Hepatocyte (in vitro differentiated cells): ENCODE data around the gene PARD3B.

Experiments used
- EZH2 ChIP-seq: fragments of 200-600 bp; sonication (generic); IDR thresholded peaks from 2 replicates; pipeline ENCODE4 v1.6.1; 2016; ENCODE audit warnings: antibody characterized with exemption, mild to moderate bottlenecking, borderline replicate concordance
- EZH2phosphoT487 ChIP-seq: fragments of 200-600 bp; sonication (generic); IDR thresholded peaks from one replicate; pipeline ENCODE4 v1.6.1; 2018; ENCODE audit warnings: antibody characterized with exemption, mild to moderate bottlenecking, low read depth, moderate library complexity; ENCODE audit not compliant: unreplicated experiment, severe bottlenecking
- TF ChIP-seq, protein P1 (sequence below): fragments of 200-600 bp; sonication (generic); IDR thresholded peaks from 2 replicates; pipeline ENCODE4 v1.5.1; 2016; ENCODE audit warnings: antibody characterized with exemption, mild to moderate bottlenecking; ENCODE audit not compliant: poor library complexity

DNA sequence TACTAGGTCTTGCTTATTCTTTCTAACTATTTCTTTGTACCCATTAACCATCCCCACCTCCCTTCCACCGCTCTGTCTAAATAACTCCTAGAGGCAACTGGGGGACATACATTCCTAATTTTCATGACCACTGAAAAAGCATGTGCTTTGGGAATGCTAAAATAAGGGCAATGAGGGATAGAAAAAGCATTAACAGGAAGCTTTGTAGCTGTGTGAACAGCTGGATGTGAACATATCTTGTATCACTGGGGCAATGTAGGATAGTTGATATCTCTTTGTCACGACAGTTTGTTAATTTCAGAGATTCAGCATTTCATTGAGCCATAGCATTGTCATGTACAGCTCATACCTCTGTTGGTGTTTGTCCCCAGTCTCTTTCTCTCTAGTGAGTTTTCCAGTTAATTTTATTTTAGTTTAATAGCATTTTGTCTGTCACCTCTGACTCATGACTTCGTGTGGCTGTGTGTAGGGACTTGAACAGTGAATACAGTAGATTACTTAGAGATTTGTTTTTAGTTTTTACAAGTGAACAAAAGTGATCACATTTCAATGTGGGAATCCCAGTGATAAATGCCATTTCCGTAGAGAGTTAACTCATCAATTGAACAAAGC lies 906.7 kb downstream of the PARD3B start:
- TF ChIP-seq, protein P1, sequence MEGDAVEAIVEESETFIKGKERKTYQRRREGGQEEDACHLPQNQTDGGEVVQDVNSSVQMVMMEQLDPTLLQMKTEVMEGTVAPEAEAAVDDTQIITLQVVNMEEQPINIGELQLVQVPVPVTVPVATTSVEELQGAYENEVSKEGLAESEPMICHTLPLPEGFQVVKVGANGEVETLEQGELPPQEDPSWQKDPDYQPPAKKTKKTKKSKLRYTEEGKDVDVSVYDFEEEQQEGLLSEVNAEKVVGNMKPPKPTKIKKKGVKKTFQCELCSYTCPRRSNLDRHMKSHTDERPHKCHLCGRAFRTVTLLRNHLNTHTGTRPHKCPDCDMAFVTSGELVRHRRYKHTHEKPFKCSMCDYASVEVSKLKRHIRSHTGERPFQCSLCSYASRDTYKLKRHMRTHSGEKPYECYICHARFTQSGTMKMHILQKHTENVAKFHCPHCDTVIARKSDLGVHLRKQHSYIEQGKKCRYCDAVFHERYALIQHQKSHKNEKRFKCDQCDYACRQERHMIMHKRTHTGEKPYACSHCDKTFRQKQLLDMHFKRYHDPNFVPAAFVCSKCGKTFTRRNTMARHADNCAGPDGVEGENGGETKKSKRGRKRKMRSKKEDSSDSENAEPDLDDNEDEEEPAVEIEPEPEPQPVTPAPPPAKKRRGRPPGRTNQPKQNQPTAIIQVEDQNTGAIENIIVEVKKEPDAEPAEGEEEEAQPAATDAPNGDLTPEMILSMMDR, result no peak
- TF ChIP-seq EZH2phosphoT487 (no peak), EZH2 (no peak)
